K562 (cell line): Measurements from ENCODE around the gene MOSPD3. TPM values are rescaled to one million over a fixed set of nuclear protein-coding genes. Genes with fewer than 3 reads are reported as not detected.

Source experiments
- BACH1 ChIP-seq: fragments of 200-800 bp; sonication (Bioruptor generic); IDR thresholded peaks from 2 replicates; pipeline ENCODE4 v1.6.1; 2016; ENCODE audit warnings: missing genetic modification characterization, missing compliant biosample characterization
- BRCA1 ChIP-seq, 2 experiments: fragments of 450-650 bp in 1 of 2; sonication (generic) in 1 of 2; formaldehyde crosslinking in 1 of 2; IDR thresholded peaks; 2 replicates each; pipeline versions ENCODE4 v1.5.0 to v1.6.1; 2017 to 2020; ENCODE audit warnings: mild to moderate bottlenecking in 1 of 2, missing genetic modification reagents in 1 of 2
- CC2D1A ChIP-seq: fragments of 450-650 bp; IDR thresholded peaks from 2 replicates; pipeline ENCODE4 v1.6.1; 2017; ENCODE audit warnings: mild to moderate bottlenecking
- FOXK2 ChIP-seq, 2 experiments: fragments of 450-650 bp; IDR thresholded peaks in 1 of 2; conservative IDR thresholded peaks in 1 of 2; 2 replicates each; pipeline ENCODE4 v1.6.1; 2016; ENCODE audit warnings: low read depth in 2 of 2, mild to moderate bottlenecking in 1 of 2
- GATAD2A ChIP-seq: fragments of 450-650 bp; IDR thresholded peaks from 2 replicates; pipeline ENCODE4 v1.6.1; 2017
- NCOA6 ChIP-seq: fragments of 450-650 bp; IDR thresholded peaks from 2 replicates; pipeline ENCODE4 v1.6.1; 2017; ENCODE audit warnings: mild to moderate bottlenecking
- NR2C1 ChIP-seq, 2 experiments: fragments of 450-650 bp; IDR thresholded peaks; 2 replicates each; pipeline ENCODE4 v1.6.1; 2017; ENCODE audit warnings: mild to moderate bottlenecking in 2 of 2, antibody characterized with exemption in 1 of 2, inconsistent platforms in 1 of 2, missing compliant biosample characterization in 1 of 2, missing genetic modification characterization in 1 of 2
- PTRF ChIP-seq: fragments of 450-650 bp; IDR thresholded peaks from 2 replicates; pipeline ENCODE4 v1.6.1; 2016; ENCODE audit warnings: mild to moderate bottlenecking, missing genetic modification characterization, missing compliant biosample characterization
- PURB ChIP-seq: sonication (generic); formaldehyde crosslinking; IDR thresholded peaks from 2 replicates; pipeline ENCODE4 v1.9.0; 2021; ENCODE audit warnings: low read depth, mild to moderate bottlenecking, missing genetic modification reagents
- RBM25 ChIP-seq: fragments of 200-400 bp; formaldehyde crosslinking; IDR thresholded peaks from 2 replicates; pipeline ENCODE4 v1.6.1; 2018; ENCODE audit warnings: low read length, low read depth, moderate library complexity; ENCODE audit not compliant: severe bottlenecking
- SETDB1 ChIP-seq: IDR thresholded peaks from one replicate; pipeline ENCODE4 v1.6.1; 2012; ENCODE audit warnings: low read length, control low read depth, inconsistent platforms
- SMARCA4 ChIP-seq: fragments of 450-650 bp; IDR thresholded peaks from 2 replicates; pipeline ENCODE4 v1.6.1; 2016
- SRF ChIP-seq, 2 experiments: fragments of 250-450, 450-650 bp in 1 of 2; sonication (Bioruptor Pico) in 1 of 2; sonication (generic) in 1 of 2; formaldehyde crosslinking; IDR thresholded peaks; 2 replicates each; pipeline versions ENCODE4 v1.5.0 to v1.5.1; 2020 to 2022; ENCODE audit warnings: mild to moderate bottlenecking in 1 of 2, missing genetic modification reagents in 1 of 2
- TAF15 ChIP-seq: fragments of 200-400 bp; formaldehyde crosslinking; IDR thresholded peaks from 2 replicates; pipeline ENCODE4 v1.6.1; 2017; ENCODE audit warnings: mild to moderate bottlenecking, low read depth, low read length, moderate library complexity
- TARDBP ChIP-seq: fragments of 450-650 bp; IDR thresholded peaks from 2 replicates; pipeline ENCODE4 v1.6.1; 2016
- TOE1 ChIP-seq, 2 experiments: fragments of 450-650 bp in 1 of 2; sonication (generic) in 1 of 2; formaldehyde crosslinking in 1 of 2; IDR thresholded peaks; 2 replicates each; pipeline versions ENCODE4 v1.7.1 to v1.8.0; 2016 to 2022; ENCODE audit warnings: borderline replicate concordance in 2 of 2, mild to moderate bottlenecking in 2 of 2, antibody characterized with exemption in 1 of 2, inconsistent platforms in 1 of 2, low read depth in 1 of 2, missing genetic modification reagents in 1 of 2, moderate library complexity in 1 of 2
- TRIM25 ChIP-seq: fragments of 450-650 bp; IDR thresholded peaks from 2 replicates; pipeline ENCODE4 v1.7.0; 2016; ENCODE audit warnings: borderline replicate concordance
- ZNF24 ChIP-seq: fragments of 450-650 bp; IDR thresholded peaks from 2 replicates; pipeline ENCODE4 v1.6.1; 2016
- ZSCAN32 ChIP-seq: fragments of 450-650 bp; formaldehyde crosslinking; IDR thresholded peaks from 2 replicates; pipeline ENCODE4 v1.4.0; 2020; ENCODE audit warnings: mild to moderate bottlenecking, moderate library complexity
- polyA plus RNA-seq, 8 experiments: library from polyadenylated mRNA; depleted of rRNA in 4 of 8; stranded (reverse) in 5 of 8; unstranded in 3 of 8; fragments of >200 nt; fragmentation: Nextera tagmentation in 2 of 8; fragmentation: Illumina TruSeq in 1 of 8; extraction: Ambion mirVana in 2 of 8; extraction: Trizol in 1 of 8; gene quantifications; 2 replicates each; pipeline versions ENCODE4 v1.2.1 to v1.2.3, GENCODE V29; 2011 to 2014; ENCODE audit warnings: inconsistent platforms in 1 of 8, missing spikeins in 1 of 8
- total RNA-seq, 7 experiments: library from RNA; depleted of rRNA in 6 of 7; stranded (reverse); fragments of >200 nt in 6 of 7; fragmentation: Illumina TruSeq in 2 of 7; extraction: Trizol in 2 of 7; gene quantifications; 2 replicates each; pipeline versions ENCODE4 v1.2.1 to v1.2.3, GENCODE V29; 2011 to 2021; ENCODE audit warnings: low replicate concordance in 1 of 7
- TF ChIP-seq, protein P1 (sequence below): sonication (generic); formaldehyde crosslinking; IDR thresholded peaks from 2 replicates; pipeline ENCODE4 v1.8.0; 2022; ENCODE audit warnings: mild to moderate bottlenecking, missing genetic modification reagents
- TF ChIP-seq, protein P2 (sequence below): fragments of 450-650 bp; formaldehyde crosslinking; conservative IDR thresholded peaks from 2 replicates; pipeline ENCODE4 v1.4.0; 2022; ENCODE audit warnings: mild to moderate bottlenecking, missing genetic modification characterization
- TF ChIP-seq, protein P3 (sequence below): fragments of 250-450 bp; sonication (Bioruptor Pico); IDR thresholded peaks from 2 replicates; pipeline ENCODE4 v1.8.0; 2022; ENCODE audit warnings: moderate library complexity, mild to moderate bottlenecking, inconsistent platforms

MOSPD3 gene
- total and polyA plus RNA-seq, 9 of the 15 experiments (the other 6 are each of a cell fraction or from before 2014, with no cell fraction given) = 1.4 to 32.1 (median 7.3) TPM

GRCh38 chr7:100580466-100581283 is 31.7 kb upstream of the MOSPD3 start (continued):
- TF ChIP-seq, protein P1, sequence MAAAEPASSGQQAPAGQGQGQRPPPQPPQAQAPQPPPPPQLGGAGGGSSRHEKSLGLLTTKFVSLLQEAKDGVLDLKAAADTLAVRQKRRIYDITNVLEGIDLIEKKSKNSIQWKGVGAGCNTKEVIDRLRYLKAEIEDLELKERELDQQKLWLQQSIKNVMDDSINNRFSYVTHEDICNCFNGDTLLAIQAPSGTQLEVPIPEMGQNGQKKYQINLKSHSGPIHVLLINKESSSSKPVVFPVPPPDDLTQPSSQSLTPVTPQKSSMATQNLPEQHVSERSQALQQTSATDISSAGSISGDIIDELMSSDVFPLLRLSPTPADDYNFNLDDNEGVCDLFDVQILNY (CRISPR knock-in tag) = no peak
- TF ChIP-seq, protein P2, sequence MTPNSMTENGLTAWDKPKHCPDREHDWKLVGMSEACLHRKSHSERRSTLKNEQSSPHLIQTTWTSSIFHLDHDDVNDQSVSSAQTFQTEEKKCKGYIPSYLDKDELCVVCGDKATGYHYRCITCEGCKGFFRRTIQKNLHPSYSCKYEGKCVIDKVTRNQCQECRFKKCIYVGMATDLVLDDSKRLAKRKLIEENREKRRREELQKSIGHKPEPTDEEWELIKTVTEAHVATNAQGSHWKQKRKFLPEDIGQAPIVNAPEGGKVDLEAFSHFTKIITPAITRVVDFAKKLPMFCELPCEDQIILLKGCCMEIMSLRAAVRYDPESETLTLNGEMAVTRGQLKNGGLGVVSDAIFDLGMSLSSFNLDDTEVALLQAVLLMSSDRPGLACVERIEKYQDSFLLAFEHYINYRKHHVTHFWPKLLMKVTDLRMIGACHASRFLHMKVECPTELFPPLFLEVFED = peak; percentile 85; the same call in 1 of the 2 replicates
- TF ChIP-seq, protein P3, sequence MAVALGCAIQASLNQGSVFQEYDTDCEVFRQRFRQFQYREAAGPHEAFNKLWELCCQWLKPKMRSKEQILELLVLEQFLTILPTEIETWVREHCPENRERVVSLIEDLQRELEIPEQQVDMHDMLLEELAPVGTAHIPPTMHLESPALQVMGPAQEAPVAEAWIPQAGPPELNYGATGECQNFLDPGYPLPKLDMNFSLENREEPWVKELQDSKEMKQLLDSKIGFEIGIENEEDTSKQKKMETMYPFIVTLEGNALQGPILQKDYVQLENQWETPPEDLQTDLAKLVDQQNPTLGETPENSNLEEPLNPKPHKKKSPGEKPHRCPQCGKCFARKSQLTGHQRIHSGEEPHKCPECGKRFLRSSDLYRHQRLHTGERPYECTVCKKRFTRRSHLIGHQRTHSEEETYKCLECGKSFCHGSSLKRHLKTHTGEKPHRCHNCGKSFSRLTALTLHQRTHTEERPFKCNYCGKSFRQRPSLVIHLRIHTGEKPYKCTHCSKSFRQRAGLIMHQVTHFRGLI (CRISPR knock-in tag) = no peak
- TF ChIP-seq TOE1 (IDR thresholded peaks at IDR 0.05; ENCODE audit: borderline replicate concordance) (no peak; the same call in 1 of the 2 replicates), TOE1 (CRISPR knock-in tag; IDR thresholded peaks at IDR 0.05; ENCODE audit: borderline replicate concordance, low read depth) (no peak), SMARCA4 (no peak), SETDB1 (no peak), BACH1 (tag) (no peak), TRIM25 (peak; percentile 32; the same call in 1 of the 2 replicates), SRF (CRISPR knock-in tag; IDR thresholded peaks at IDR 0.05) (no peak), CC2D1A (0 out of 2 replicates have a peak, but pooled peaks have one; percentile 19), PURB (CRISPR knock-in tag) (no peak), FOXK2 (conservative IDR thresholded peaks at IDR 0.05 in 1 of 2, IDR thresholded peaks at IDR 0.05 in 1 of 2; ENCODE audit: low read depth in 2 of 2) (peak; percentile 40 to 52; a peak in 2 of 4 replicates), NR2C1 (IDR thresholded peaks at IDR 0.05) (no peak), NR2C1 (tag; IDR thresholded peaks at IDR 0.05) (no peak), ZNF24 (no peak), RBM25 (no peak), GATAD2A (no peak), NCOA6 (no peak), BRCA1 (IDR thresholded peaks at IDR 0.05) (no peak), BRCA1 (CRISPR knock-in tag; IDR thresholded peaks at IDR 0.05) (no peak), PTRF (no peak), ZSCAN32 (CRISPR knock-in tag) (no peak), TAF15 (no peak), TARDBP (0 out of 2 replicates have a peak, but pooled peaks have one; percentile 53)
